ENCODE data around the gene BANF2.

Gene BANF2

GRCh38 chr20:17653835-17654648 is 45.7 kb upstream of the BANF2 start:
- no peak for DNase-seq (ENCODE audit: low read depth)
- H3K4me3 ChIP-seq (ENCODE audit: control insufficient read depth, low read depth, low read length): no peak overlapping the region
- TF ChIP-seq CTCF (conservative IDR thresholded peaks at IDR 0.05; ENCODE audit: control insufficient read depth, insufficient read depth, low read depth, low read length): no peak

- no peak overlapping the region for H3K4me3 ChIP-seq (ENCODE audit: control insufficient read depth, low read depth, low read length)
- peak; percentile 64 for DNase-seq (ENCODE audit: low read depth)
- peak; percentile 70 for TF ChIP-seq CTCF (conservative IDR thresholded peaks at IDR 0.05; ENCODE audit: control insufficient read depth, insufficient read depth, low read depth, low read length)
Measured at GRCh38 chr20:17654649-17655285, 45.0 kb upstream of the BANF2 start.

- H3K4me3 ChIP-seq (ENCODE audit: control insufficient read depth, low read depth, low read length): no peak overlapping the region
- TF ChIP-seq CTCF (conservative IDR thresholded peaks at IDR 0.05; ENCODE audit: control insufficient read depth, insufficient read depth, low read depth, low read length): no peak
- no peak for DNase-seq (ENCODE audit: low read depth)
Measured at GRCh38 chr20:17655286-17655651, 44.5 kb upstream of the BANF2 start.

- DNase-seq (ENCODE audit: low read depth): peak; percentile 69
- no peak for TF ChIP-seq CTCF (conservative IDR thresholded peaks at IDR 0.05; ENCODE audit: control insufficient read depth, insufficient read depth, low read depth, low read length)
- no peak overlapping the region for H3K4me3 ChIP-seq (ENCODE audit: control insufficient read depth, low read depth, low read length)
Measured at GRCh38 chr20:17655865-17656479, 43.8 kb upstream of the BANF2 start.

- no peak overlapping the region for H3K4me3 ChIP-seq (ENCODE audit: control insufficient read depth, low read depth, low read length)
- DNase-seq (ENCODE audit: low read depth): no peak
- TF ChIP-seq CTCF (conservative IDR thresholded peaks at IDR 0.05; ENCODE audit: control insufficient read depth, insufficient read depth, low read depth, low read length): no peak
Measured at GRCh38 chr20:17657079-17657825, 42.5 kb upstream of the BANF2 start.

GRCh38 chr20:17657898-17658647 is 41.7 kb upstream of the BANF2 start:
- no peak for DNase-seq (ENCODE audit: low read depth)
- H3K4me3 ChIP-seq (ENCODE audit: control insufficient read depth, low read depth, low read length): no peak overlapping the region
- no peak for TF ChIP-seq CTCF (conservative IDR thresholded peaks at IDR 0.05; ENCODE audit: control insufficient read depth, insufficient read depth, low read depth, low read length)

Measured in fibroblast of mammary gland (primary cell).